WTC11 (cell line): ENCODE results near the gene A1BG. TPM values are rescaled to one million over a fixed set of nuclear protein-coding genes. Genes with fewer than 3 reads are reported as not detected.

Experiments used
- CREM ChIP-seq: sonication (generic); formaldehyde crosslinking; IDR thresholded peaks from 2 replicates; pipeline ENCODE4 v1.8.1; 2022; ENCODE audit warnings: mild to moderate bottlenecking, missing genetic modification reagents, moderate library complexity
- ELF4 ChIP-seq: sonication (generic); formaldehyde crosslinking; IDR thresholded peaks from 2 replicates; pipeline ENCODE4 v1.8.1; 2022; ENCODE audit warnings: low read depth, mild to moderate bottlenecking, moderate library complexity, missing genetic modification reagents
- ESRRA ChIP-seq: sonication (generic); formaldehyde crosslinking; IDR thresholded peaks from 2 replicates; pipeline ENCODE4 v1.8.1; 2022; ENCODE audit warnings: mild to moderate bottlenecking, missing genetic modification reagents, borderline replicate concordance
- FOXP1 ChIP-seq: sonication (generic); formaldehyde crosslinking; IDR thresholded peaks from 2 replicates; pipeline ENCODE4 v1.8.0; 2022; ENCODE audit warnings: missing genetic modification reagents, mild to moderate bottlenecking, moderate library complexity, borderline replicate concordance
- HMGA2 ChIP-seq: fragments of 250-450 bp; sonication (Bioruptor Pico); IDR thresholded peaks from 2 replicates; pipeline ENCODE4 v1.4.0; 2021; ENCODE audit warnings: mild to moderate bottlenecking, moderate library complexity
- IRF2 ChIP-seq: sonication (generic); formaldehyde crosslinking; IDR thresholded peaks from 2 replicates; pipeline ENCODE4 v1.8.0; 2022; ENCODE audit warnings: low read depth, missing genetic modification reagents, borderline replicate concordance
- KAT7 ChIP-seq: sonication (generic); formaldehyde crosslinking; IDR thresholded peaks from 2 replicates; pipeline ENCODE4 v1.8.1; 2023; ENCODE audit warnings: missing genetic modification reagents, mild to moderate bottlenecking, borderline replicate concordance
- NFATC4 ChIP-seq: fragments of 250-450 bp; sonication (Bioruptor Pico); IDR thresholded peaks from 2 replicates; pipeline ENCODE4 v1.9.0; 2021; ENCODE audit warnings: mild to moderate bottlenecking
- NFE2L1 ChIP-seq: sonication (generic); formaldehyde crosslinking; IDR thresholded peaks from 2 replicates; pipeline ENCODE4 v1.8.1; 2023; ENCODE audit warnings: missing genetic modification reagents
- PRRX2 ChIP-seq: fragments of 250-450 bp; sonication (Bioruptor Pico); IDR thresholded peaks from 2 replicates; pipeline ENCODE4 v1.8.0; 2021; ENCODE audit warnings: mild to moderate bottlenecking
- SOX15 ChIP-seq: fragments of 250-450 bp; sonication (Bioruptor Pico); IDR thresholded peaks from 2 replicates; pipeline ENCODE4 v1.9.0; 2021; ENCODE audit warnings: mild to moderate bottlenecking
- ZBTB21 ChIP-seq: sonication (generic); formaldehyde crosslinking; IDR thresholded peaks from 2 replicates; pipeline ENCODE4 v1.8.1; 2023; ENCODE audit warnings: mild to moderate bottlenecking, missing genetic modification reagents, borderline replicate concordance
- ZNF219 ChIP-seq: sonication (generic); formaldehyde crosslinking; IDR thresholded peaks from 2 replicates; pipeline ENCODE4 v1.8.0; 2023; ENCODE audit warnings: missing genetic modification reagents, mild to moderate bottlenecking, borderline replicate concordance
- ZNF423 ChIP-seq: fragments of 250-450 bp; sonication (Bioruptor Pico); IDR thresholded peaks from 2 replicates; pipeline ENCODE4 v2.1.2; 2022; ENCODE audit warnings: mild to moderate bottlenecking, moderate library complexity
- total RNA-seq: library from RNA; stranded (reverse); gene quantifications from 3 replicates; pipeline ENCODE4 v1.2.3, GENCODE V29; 2021
- TF ChIP-seq, protein P1 (sequence below): sonication (generic); formaldehyde crosslinking; IDR thresholded peaks from 2 replicates; pipeline ENCODE4 v1.8.1; 2023; ENCODE audit warnings: mild to moderate bottlenecking, missing genetic modification reagents, borderline replicate concordance
- TF ChIP-seq, protein P2 (sequence below): fragments of 250-450 bp; sonication (Bioruptor Pico); IDR thresholded peaks from 2 replicates; pipeline ENCODE4 v1.9.0; 2021; ENCODE audit warnings: mild to moderate bottlenecking
- TF ChIP-seq, protein P3 (sequence below): sonication (generic); formaldehyde crosslinking; IDR thresholded peaks from 2 replicates; pipeline ENCODE4 v1.8.1; 2022; ENCODE audit warnings: mild to moderate bottlenecking, moderate library complexity, missing genetic modification reagents
- TF ChIP-seq, protein P4 (sequence below): sonication (generic); formaldehyde crosslinking; IDR thresholded peaks from 2 replicates; pipeline ENCODE4 v1.8.1; 2023; ENCODE audit warnings: mild to moderate bottlenecking, missing genetic modification reagents
- TF ChIP-seq, protein P5 (sequence below): fragments of 250-450 bp; sonication (Bioruptor Pico); IDR thresholded peaks from 2 replicates; pipeline ENCODE4 v1.9.0; 2021; ENCODE audit warnings: mild to moderate bottlenecking
- TF ChIP-seq, protein P6 (sequence below): sonication (generic); formaldehyde crosslinking; IDR thresholded peaks from 2 replicates; pipeline ENCODE4 v1.8.1; 2023; ENCODE audit warnings: mild to moderate bottlenecking, missing genetic modification reagents, moderate library complexity

A1BG gene
- total RNA-seq, 1 experiment from 2014 or later: 24.3 TPM

DNA sequence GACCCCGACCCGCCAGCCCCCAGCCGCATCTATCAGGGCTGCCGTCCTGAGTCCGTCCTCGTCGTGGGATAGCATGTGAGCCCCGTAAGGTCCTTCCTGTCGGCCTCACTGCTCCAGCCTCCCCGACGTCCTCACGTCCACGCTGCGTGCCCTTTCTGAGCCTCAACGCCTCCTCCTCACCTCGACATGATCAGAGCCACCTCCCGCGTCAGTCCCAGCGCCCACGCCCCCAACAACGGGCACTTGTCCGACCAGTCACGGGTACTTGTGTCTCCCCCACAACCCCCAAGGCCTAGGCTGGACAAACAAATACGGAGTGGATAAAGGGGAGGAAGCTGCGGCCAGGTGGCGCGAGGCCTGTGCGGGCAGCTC lies 8.6 kb upstream of the A1BG start (continued):
- TF ChIP-seq, protein P1, sequence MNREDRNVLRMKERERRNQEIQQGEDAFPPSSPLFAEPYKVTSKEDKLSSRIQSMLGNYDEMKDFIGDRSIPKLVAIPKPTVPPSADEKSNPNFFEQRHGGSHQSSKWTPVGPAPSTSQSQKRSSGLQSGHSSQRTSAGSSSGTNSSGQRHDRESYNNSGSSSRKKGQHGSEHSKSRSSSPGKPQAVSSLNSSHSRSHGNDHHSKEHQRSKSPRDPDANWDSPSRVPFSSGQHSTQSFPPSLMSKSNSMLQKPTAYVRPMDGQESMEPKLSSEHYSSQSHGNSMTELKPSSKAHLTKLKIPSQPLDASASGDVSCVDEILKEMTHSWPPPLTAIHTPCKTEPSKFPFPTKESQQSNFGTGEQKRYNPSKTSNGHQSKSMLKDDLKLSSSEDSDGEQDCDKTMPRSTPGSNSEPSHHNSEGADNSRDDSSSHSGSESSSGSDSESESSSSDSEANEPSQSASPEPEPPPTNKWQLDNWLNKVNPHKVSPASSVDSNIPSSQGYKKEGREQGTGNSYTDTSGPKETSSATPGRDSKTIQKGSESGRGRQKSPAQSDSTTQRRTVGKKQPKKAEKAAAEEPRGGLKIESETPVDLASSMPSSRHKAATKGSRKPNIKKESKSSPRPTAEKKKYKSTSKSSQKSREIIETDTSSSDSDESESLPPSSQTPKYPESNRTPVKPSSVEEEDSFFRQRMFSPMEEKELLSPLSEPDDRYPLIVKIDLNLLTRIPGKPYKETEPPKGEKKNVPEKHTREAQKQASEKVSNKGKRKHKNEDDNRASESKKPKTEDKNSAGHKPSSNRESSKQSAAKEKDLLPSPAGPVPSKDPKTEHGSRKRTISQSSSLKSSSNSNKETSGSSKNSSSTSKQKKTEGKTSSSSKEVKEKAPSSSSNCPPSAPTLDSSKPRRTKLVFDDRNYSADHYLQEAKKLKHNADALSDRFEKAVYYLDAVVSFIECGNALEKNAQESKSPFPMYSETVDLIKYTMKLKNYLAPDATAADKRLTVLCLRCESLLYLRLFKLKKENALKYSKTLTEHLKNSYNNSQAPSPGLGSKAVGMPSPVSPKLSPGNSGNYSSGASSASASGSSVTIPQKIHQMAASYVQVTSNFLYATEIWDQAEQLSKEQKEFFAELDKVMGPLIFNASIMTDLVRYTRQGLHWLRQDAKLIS (CRISPR knock-in tag): 0 out of 2 replicates have a peak, but pooled peaks have one; percentile 39
- TF ChIP-seq, protein P2, sequence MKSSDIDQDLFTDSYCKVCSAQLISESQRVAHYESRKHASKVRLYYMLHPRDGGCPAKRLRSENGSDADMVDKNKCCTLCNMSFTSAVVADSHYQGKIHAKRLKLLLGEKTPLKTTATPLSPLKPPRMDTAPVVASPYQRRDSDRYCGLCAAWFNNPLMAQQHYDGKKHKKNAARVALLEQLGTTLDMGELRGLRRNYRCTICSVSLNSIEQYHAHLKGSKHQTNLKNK: no peak
- peak; percentile 11; the same call in 1 of the 2 replicates for TF ChIP-seq ZBTB21 (CRISPR knock-in tag)
- no peak for TF ChIP-seq SOX15
- no peak for TF ChIP-seq ESRRA
- TF ChIP-seq KAT7 (CRISPR knock-in tag): 0 out of 2 replicates have a peak, but pooled peaks have one; percentile 46
- TF ChIP-seq, protein P3, sequence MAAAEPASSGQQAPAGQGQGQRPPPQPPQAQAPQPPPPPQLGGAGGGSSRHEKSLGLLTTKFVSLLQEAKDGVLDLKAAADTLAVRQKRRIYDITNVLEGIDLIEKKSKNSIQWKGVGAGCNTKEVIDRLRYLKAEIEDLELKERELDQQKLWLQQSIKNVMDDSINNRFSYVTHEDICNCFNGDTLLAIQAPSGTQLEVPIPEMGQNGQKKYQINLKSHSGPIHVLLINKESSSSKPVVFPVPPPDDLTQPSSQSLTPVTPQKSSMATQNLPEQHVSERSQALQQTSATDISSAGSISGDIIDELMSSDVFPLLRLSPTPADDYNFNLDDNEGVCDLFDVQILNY (CRISPR knock-in tag): no peak
- TF ChIP-seq NFATC4: no peak
- no peak for TF ChIP-seq ELF4 (CRISPR knock-in tag)
- TF ChIP-seq ZNF423 (CRISPR knock-in tag): no peak
- TF ChIP-seq, protein P4, sequence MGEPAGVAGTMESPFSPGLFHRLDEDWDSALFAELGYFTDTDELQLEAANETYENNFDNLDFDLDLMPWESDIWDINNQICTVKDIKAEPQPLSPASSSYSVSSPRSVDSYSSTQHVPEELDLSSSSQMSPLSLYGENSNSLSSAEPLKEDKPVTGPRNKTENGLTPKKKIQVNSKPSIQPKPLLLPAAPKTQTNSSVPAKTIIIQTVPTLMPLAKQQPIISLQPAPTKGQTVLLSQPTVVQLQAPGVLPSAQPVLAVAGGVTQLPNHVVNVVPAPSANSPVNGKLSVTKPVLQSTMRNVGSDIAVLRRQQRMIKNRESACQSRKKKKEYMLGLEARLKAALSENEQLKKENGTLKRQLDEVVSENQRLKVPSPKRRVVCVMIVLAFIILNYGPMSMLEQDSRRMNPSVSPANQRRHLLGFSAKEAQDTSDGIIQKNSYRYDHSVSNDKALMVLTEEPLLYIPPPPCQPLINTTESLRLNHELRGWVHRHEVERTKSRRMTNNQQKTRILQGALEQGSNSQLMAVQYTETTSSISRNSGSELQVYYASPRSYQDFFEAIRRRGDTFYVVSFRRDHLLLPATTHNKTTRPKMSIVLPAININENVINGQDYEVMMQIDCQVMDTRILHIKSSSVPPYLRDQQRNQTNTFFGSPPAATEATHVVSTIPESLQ: no peak
- TF ChIP-seq, protein P5, sequence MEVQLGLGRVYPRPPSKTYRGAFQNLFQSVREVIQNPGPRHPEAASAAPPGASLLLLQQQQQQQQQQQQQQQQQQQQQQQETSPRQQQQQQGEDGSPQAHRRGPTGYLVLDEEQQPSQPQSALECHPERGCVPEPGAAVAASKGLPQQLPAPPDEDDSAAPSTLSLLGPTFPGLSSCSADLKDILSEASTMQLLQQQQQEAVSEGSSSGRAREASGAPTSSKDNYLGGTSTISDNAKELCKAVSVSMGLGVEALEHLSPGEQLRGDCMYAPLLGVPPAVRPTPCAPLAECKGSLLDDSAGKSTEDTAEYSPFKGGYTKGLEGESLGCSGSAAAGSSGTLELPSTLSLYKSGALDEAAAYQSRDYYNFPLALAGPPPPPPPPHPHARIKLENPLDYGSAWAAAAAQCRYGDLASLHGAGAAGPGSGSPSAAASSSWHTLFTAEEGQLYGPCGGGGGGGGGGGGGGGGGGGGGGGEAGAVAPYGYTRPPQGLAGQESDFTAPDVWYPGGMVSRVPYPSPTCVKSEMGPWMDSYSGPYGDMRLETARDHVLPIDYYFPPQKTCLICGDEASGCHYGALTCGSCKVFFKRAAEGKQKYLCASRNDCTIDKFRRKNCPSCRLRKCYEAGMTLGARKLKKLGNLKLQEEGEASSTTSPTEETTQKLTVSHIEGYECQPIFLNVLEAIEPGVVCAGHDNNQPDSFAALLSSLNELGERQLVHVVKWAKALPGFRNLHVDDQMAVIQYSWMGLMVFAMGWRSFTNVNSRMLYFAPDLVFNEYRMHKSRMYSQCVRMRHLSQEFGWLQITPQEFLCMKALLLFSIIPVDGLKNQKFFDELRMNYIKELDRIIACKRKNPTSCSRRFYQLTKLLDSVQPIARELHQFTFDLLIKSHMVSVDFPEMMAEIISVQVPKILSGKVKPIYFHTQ (CRISPR knock-in tag): no peak
- TF ChIP-seq, protein P6, sequence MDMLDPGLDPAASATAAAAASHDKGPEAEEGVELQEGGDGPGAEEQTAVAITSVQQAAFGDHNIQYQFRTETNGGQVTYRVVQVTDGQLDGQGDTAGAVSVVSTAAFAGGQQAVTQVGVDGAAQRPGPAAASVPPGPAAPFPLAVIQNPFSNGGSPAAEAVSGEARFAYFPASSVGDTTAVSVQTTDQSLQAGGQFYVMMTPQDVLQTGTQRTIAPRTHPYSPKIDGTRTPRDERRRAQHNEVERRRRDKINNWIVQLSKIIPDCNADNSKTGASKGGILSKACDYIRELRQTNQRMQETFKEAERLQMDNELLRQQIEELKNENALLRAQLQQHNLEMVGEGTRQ (CRISPR knock-in tag): no peak
- no peak for TF ChIP-seq HMGA2 (CRISPR knock-in tag)
- peak; percentile 10; the same call in 1 of the 2 replicates for TF ChIP-seq NFE2L1
- TF ChIP-seq CREM (CRISPR knock-in tag): no peak
- no peak for TF ChIP-seq FOXP1 (CRISPR knock-in tag)
- no peak for TF ChIP-seq IRF2 (CRISPR knock-in tag)
- TF ChIP-seq PRRX2 (CRISPR knock-in tag): no peak
- no peak for TF ChIP-seq ZNF219 (CRISPR knock-in tag)
